AG04449 (cell line): ENCODE data around the gene PGM1.

ENCODE experiments used
- CTCF ChIA-PET: fragments of 350-600 bp; formaldehyde crosslinking; extraction: SDS; loops from one replicate; lab custom pipeline; 2021; ENCODE audit warnings: antibody characterized with exemption; lab: Yijun Ruan, JAX
- POLR2A ChIA-PET: fragments of 400-600, 350-600 bp; formaldehyde crosslinking; extraction: SDS; loops from one replicate; lab custom pipeline; 2020; ENCODE audit warnings: antibody characterized with exemption, inconsistent platforms; lab: Yijun Ruan, JAX
- DNase-seq: peaks from one replicate; pipeline ENCODE4 v3.0.0-alpha.2; 2010; ENCODE audit warnings: low read depth, low spot score
- H3K4me3 ChIP-seq: 2 replicates; pipeline ENCODE4 v1.5.1; 2011; ENCODE audit warnings: low read depth, mild to moderate bottlenecking, control low read depth, low read length
- CTCF ChIP-seq: IDR thresholded peaks from one replicate; pipeline ENCODE4 v1.5.1; 2011; ENCODE audit warnings: mild to moderate bottlenecking, moderate library complexity, low read length, control low read depth, inconsistent platforms; ENCODE audit not compliant: insufficient read depth; ENCODE audit errors: missing control alignments

The PGM1 gene

GRCh38 chr1:63630666-63631065 lies 37.5 kb downstream of the PGM1 start:
- CTCF ChIA-PET = interaction anchor here (1.9 to 2.5 kb wide), 2 partner anchors 10 to 507 kb away, joined by 7 to 13 read pairs; no protein-coding TSS in a partner anchor
- no peak for TF ChIP-seq CTCF
- DNase-seq = no peak
- POLR2A ChIA-PET = no interaction called here
- no peak overlapping the region for H3K4me3 ChIP-seq

- DNase-seq = no peak
- TF ChIP-seq CTCF = no peak
- no peak overlapping the region for H3K4me3 ChIP-seq
- CTCF ChIA-PET = interaction anchor here (1.0 to 2.5 kb wide), 4 partner anchors 9 to 611 kb away, joined by 3 to 13 read pairs (median 6); no protein-coding TSS in a partner anchor
- POLR2A ChIA-PET = no interaction called here
Observed at GRCh38 chr1:63632110-63632509, 38.9 kb downstream of the PGM1 start.

- no peak overlapping the region for H3K4me3 ChIP-seq
- ChIA-PET CTCF (interaction anchor here (1.0 to 2.1 kb wide), 3 partner anchors 8 to 614 kb away, joined by 3 to 15 read pairs (median 4); no protein-coding TSS in a partner anchor), POLR2A (no interaction called here)
- TF ChIP-seq CTCF = no peak
- DNase-seq = no peak
Observed at GRCh38 chr1:63633281-63633680, 40.1 kb downstream of the PGM1 start.

GRCh38 chr1:63634471-63634870 lies 41.3 kb downstream of the PGM1 start:
- POLR2A ChIA-PET = no interaction called here
- TF ChIP-seq CTCF = no peak
- H3K4me3 ChIP-seq = no peak overlapping the region
- CTCF ChIA-PET = interaction anchor here (0.8 to 2.1 kb wide), 4 partner anchors 9 to 435 kb away, joined by 3 to 15 read pairs (median 4); no protein-coding TSS in a partner anchor
- DNase-seq = no peak

- no peak for TF ChIP-seq CTCF
- CTCF ChIA-PET = interaction anchor here (0.8 to 1.8 kb wide), 11 partner anchors 10 to 619 kb away, joined by 3 to 9 read pairs (median 3); no protein-coding TSS in a partner anchor
Observed at GRCh38 chr1:63635681-63636080, 42.5 kb downstream of the PGM1 start.

GRCh38 chr1:63636192-63637105 lies 43.2 kb downstream of the PGM1 start:
- no peak for TF ChIP-seq CTCF
- ChIA-PET POLR2A (no interaction called here), CTCF (interaction anchor here (0.9 to 1.8 kb wide), 5 partner anchors 8 to 618 kb away, joined by 3 to 5 read pairs (median 3); no protein-coding TSS in a partner anchor)
- no peak for DNase-seq
- no peak overlapping the region for H3K4me3 ChIP-seq

More at GRCh38 chr1:63635681-63636080, 42.5 kb downstream of the PGM1 start:
- POLR2A ChIA-PET = no interaction called here
- DNase-seq = no peak
- H3K4me3 ChIP-seq = no peak overlapping the region
